HCEC 1CT (cell line): ENCODE measurements around the gene COPS7A.
A peak's percentile ranks its signal among the peaks of the same experiment; 100 is the strongest.

Experiments
- DNase-seq: peaks from one replicate; pipeline ENCODE4 v3.0.0-alpha.2; 2017

COPS7A gene

DNA sequence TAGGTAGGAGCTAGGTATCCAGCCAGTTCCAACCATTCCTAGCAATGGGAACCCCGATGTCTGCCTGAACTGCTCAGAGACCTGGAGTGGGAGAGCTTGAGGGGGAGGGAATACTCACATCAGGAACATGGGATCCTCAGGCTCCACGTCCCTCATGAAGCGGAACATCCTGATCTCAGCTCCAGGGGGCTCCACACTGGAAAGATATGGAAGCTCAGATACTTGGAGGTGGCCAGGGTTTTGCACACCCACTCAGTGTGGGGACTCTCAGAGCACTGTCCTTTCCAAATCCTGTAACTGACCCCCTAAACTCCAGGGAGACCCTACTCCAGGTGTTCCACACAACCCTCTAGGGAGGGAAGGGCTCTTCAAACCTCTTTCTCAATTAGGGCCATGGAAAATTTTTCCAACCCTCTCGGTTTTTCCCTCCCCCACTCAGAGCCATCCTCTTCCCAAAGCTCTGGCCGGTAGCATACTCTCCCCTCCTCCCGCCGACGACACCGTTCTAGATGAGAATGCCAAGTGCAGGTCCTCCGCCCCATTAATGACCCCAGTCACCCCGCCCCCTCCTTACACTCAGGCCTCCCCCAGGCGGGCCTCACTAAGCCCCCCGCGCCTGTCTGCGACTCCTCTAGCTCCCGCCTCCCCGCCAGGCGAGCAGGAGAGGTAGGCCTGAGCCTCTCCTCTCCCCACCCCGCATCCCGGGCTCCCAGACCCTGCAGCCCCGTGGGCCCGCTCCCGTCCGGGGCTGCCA is 28.5 kb downstream of the COPS7A start:
- DNase-seq, result peak; percentile 61

DNA sequence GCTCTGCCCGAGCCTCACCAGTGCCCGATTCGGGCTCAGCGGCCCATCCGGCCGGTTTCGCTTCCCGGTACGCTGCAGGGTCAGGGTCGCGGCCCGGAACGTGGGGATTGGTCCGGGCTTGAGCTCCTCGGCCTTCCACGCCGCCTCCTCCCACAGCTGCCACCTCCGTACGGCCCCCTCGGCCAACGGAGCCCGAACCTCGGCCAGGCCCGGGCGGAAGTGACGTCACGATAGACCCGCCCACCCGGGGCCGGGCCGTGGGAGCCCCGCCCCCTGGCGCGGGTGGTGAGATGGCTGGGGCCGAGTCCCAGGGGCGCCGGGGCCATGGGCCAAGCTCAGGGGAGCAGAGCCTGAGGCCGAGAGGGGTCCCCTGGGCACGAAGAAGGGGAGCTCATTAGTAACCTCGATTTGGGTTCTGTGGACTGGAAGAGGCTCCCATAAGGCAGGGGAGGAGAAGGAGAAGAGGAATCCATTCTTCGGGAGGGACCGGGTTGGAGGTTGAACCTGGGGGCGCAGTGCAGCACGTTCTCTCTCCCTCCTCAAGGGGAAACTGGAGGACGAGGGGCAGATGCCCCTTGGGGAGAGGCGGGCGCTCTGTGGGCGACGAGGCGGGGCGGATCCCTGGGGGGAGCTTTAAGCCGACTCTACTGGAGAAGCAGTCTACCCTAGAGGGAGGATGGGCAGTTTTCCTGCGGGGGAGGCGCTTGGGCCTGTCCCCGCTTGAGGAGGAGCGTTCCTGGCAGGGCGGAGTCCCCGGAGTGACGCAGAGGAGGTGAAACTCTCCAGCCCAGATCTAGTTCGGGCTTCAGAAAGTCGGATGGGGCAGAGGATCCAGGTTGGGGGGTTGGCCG is 29.3 kb downstream of the COPS7A start, which contains the start of gene MLF2:
MLF2 (minus strand) TSS at position 221 of the 851 bp plus-strand sequence. CDS start 807 bp downstream, outside the sequence.
- peak; percentile 98 for DNase-seq

DNA sequence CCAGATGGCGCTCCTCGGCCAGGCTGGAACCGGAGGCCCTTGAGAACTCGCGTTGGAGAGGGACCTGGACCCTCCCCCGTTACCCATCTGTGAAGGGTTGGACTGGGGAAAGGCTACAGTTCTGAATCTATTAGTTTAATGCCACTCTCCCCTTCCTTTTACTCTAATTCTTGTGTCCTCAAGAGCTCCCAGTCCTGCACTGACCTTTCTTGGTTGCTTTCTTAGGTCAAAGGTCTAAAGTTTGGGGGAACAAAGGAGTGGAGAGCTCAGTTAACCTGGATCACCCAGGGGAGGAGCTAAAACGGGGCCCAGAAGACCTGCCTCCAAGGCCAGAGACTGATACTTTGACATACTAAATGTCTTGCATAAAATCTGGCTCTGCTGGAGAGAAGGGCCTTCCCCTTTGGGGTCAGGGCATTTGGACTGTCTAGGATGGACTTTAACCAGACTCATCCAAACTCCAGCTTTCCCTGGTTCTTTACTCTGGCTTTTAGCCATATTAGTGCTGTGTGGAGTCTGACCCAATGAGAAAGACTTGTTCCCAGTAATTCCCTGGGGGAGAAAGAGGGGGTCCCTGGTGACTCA is 30.0 kb downstream of the COPS7A start:
- no peak for DNase-seq

DNA sequence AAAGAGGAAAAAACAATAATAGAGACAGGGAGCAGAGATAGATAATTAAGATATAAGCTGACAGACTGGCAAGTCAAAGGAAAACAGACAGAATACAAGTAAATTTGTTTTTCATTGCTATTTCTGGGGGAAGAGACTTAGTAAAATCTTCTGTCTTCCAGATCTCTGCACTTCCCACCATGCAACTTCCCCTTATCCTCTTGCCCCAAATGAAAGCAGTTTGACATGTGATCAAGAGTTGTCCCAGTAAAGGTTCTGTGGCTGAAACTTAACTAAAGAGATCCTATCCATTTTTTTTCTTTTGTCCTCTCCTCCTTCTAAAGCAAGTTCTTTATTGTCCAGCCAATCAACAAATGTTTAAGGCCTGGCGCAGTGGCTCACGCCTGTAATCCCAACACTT is 30.6 kb downstream of the COPS7A start:
- no peak for DNase-seq

DNA sequence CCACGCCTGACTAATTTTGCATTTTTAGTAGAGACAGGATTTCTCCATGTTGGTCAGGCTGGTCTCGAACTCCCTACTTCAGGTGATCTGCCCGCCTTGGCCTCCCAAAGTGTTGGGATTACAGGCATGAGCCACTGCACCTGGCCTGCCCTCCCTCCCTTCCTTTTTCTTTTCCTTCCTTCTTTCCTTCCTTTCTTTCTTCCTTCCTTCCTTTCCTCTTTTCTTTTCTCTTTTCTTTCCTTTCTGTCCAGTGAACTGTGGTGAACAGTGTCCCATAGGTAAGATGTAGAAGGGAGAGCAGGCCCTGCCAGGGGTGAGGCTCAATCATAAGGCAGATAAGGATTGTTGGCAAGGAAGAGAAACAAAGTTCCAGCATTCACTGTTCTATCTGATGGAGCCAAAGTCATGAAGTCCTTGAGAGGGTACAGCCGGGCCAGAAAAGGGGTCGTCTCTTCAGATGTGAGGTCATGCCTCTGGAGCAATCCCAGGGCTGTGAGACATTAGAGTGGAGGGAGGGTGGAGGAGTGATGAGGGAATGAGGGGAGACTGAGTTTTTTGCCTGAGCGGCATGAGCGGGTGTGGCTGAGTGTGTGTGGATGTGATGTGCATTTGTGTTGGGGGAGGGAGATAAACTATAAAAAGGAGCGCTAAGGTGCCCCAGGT is 33.3 kb downstream of the COPS7A start:
- no peak for DNase-seq

DNA sequence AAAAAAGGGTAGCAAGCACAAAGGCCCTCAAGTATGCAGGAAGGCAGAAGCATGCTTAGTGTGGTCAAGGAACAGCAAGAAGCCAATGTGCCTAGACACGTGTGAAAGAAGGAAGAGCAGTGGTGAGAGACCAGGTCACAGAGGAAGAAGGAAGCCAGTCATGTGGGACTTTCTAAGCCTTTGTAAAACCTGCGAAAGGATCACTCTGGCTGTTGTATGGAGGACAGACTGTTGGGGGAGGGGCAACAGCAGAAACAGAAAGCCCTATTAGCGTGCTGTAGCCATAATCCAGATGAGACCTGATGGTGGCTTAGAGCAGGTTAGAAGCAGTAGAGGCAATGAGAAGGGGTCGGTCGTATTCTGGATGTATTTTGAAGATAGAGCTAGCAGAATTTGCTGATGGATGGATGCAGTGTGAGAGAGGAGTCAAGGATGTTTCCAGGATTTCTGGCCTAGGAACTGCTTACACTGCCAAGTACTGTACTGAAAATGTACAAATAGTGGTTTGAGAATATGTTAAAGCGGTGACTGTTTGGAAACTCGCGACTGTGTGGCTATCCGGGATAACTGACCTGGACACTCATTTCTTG is 34.8 kb downstream of the COPS7A start:
- DNase-seq, result no peak

DNA sequence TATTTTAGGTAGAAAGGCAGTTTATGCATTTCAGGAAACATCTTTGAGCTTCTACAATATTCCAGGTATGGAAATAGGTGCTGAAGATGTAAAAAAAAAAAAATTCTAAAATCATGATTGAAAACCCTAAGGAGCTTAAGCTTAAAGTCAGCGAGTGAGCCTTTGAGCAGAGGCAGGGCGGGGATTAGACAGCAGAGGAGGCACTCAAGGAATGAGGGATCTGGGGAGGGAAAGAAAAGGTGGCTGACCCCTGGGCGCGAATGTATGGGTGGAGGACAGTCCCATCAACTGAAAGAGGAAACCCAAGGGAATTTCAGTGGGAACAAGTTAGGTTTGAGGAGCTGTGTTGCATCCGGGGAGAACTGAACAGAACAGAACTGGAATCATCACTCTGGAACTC is 35.9 kb downstream of the COPS7A start:
- no peak for DNase-seq

DNA sequence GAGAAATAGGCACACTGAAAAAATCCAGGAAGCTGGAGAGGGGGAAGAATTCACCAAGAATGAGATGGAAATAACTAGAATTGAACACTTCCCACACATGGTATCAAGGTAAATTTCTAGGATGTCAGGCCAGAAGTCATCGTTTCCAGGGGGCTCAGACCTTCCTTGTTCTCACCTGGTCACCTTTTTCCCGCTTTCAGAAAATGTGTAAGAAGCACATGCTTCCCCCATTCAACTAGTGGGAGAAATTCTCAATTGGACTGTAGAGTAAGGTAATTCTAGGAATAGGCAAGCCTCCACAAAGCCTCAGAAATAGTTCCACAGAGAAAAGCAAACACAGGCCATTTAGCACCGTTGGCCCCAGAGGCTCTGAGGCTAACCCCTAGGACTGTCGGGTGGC is 39.5 kb downstream of the COPS7A start:
- no peak for DNase-seq

DNA sequence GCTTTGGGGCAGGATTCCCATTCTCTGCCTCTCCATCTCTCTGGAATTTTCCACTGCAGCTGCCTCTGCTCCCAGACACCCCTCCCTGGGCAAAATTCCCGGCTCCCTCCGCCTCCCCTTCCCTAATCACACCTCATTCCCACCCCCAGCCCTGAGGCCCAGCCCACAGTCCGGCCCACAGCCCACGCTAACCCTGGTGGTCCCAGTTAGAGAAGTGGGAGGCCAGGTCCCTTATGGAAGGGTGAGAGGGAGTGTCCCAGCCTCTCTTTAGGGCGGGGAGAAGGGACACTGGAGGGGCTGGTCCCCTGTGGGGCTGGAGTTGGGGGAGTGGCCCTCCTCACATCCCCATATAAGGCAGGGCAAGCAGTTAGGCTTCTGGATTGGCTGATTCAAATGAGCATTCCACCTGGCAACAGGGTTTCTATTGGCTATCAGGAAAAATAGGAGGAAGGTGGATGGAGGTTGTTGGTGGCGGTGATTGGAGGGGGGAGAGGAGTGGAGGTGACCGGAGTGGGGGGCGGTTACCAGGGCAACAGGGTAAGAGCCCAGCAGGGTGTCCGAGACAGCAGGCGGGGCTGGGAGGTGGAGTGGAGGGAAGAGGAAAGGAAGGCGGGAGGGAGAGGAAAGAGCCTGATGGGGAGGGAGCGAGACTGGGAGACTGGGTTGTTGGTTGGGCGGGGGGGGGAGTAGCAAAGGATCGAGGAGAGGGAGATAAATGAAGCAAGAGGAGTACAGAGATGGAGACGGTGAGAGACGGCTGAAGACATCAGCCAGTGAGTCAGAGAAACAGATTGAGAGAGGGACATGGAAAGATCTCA is 40.4 kb downstream of the COPS7A start:
- peak; percentile 99 for DNase-seq

DNA sequence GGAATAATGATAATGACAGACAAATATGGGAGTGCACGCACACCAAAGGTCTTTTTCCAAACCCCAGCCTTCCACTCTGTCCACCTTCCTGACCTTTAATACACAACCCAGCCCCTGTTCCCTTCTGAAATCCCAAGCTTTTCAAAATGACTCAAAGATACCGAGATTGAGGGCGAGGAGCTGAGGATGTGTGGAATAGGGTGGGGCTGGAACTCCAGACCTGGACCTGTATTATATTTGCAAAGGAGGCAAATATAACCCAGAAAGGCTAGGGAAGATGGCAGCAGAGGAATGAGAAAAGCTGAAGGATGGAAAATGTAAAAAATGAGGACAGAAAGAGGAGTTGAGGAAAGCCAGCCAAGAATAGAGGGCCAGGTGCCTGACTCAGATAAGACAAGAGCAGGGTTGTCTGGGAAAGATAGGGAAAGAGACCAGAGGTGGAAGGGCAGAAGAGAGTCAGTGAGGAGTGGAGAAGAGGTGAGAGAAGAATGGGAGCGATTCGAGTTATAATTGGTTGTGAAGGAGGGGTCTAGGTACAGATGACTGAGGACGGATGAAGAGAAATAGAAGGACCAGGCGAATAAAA is 41.3 kb downstream of the COPS7A start:
- DNase-seq, result peak; percentile 14

DNA sequence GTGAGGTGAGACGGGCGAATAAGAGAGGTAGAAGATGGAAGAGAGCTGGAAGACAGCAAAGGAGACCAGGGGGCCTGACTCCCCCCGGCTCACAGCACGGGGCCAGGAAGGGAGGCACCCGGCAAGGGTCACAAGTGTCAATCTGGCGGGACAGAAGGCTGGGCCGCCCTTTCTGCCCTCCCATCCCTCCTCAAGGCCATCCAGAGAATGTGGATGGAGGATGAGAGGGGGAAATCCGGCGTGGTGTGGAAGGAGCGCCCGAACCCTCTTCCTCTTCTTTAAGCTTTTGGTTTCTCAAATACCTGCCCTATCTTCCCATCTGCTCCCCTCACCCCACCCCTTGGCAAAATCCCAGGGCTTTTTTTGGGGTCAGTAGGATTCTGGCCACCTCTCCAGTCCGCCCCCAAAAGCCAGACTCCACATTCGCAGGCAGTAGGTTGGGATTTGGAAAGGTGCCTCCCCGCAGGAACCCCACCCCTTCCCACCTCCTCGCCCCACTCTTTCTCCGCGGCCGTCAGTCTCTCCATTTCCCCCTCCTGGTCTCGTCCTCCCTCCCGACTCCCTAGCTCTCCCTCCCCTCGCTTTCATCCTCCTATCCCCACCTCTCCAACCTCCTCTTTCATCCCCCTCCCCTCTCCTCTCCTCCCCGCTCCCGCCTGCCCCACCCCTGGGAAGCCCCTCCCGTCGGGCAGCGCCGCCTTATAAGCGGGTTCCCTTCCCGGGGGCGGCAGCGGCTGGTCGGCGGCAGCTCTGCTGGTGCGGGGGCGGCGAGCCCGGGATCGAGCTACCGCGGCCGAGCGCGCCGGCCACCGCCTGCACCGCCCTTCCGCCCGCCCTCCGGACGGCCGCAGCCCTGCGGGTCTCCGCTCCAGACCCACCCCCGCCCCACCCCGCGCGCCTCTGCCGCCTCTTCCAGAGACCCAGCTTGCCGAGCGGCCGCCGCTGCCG is 42.1 kb downstream of the COPS7A start, which contains the start of gene PTMS:
PTMS (plus strand) TSS at position 730 of the 948 bp plus-strand sequence. CDS start 343 bp downstream, outside the sequence.
- peak; percentile 89 for DNase-seq

DNA sequence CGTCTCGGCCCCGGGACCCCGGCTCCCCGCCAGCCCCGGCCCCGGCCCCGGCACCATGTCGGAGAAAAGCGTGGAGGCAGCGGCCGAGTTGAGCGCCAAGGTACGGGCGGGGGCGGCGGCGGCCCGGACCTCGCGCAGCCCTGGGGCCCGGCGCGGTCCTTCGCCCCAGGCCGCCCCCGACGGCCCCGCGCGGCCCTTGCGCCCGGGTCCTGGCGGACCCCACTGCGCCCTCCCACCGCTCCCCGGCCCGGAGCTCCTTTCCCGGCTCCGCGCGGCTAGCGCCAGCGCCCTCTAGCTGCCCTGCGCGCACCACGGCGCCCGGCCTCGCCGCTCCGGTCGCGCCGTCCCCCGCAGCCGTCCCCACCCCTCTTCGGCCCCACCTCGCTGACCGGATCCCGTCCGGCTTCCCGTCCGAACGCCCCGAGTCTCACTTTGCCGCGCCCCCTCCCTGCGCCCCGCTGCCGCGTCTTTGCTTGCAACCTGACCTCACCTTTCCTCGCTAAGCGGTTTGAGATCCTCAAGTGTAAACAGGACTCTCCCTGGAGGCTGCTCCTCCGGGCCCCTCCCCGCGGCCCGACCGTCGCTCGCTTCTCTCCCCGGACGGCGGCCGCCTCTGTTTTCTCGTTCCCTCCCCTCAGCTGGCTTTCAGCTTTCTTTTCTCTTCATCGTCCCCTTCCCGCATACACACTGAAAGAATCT is 43.0 kb downstream of the COPS7A start:
- peak; percentile 68 for DNase-seq

DNA sequence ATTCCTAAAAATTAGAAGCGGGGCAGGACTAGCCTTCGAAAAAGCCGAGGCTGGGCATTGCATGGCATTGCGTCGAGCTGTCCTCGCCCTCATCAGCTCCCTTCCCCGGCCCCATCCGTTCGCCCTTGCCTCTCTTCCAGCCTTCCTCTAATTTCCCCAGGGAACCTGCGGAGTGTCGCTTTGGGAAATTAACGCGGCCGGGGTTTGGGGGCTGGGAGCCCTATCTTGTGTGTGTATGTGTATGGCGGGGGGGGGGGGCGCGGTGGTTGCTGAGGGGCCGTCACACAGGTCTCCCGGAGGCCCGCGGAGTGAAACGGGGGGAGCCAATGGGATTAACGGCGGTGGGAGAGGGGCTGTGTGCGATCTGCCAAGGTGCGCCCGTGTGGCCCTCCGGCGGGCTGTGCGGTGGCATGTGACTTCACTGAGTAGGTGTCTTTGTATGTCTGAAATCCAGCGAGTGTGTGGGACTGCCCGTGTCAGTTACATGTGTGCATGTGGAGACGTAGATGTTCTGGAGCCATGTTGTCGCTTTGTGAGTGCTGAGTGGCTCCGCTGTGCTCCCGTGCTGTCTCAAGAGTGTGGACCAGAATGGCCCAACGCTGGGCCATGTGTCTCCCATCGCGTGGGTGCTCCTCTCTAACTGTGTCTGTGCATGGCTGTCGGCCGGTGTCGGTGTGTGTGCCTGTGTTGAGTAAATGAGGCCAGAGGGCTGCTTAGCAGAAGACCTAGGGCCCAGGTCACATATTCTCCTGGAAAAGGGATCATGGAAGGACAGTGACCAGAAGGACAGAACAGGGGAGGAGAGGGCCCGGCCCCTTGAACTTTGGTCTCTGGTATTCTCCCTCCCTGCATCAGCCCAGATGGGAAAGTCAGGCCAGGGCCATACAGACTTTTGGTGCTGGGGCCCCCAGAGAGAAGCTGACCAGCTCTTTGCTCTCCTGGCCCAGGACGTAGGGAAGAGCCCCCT is 43.8 kb downstream of the COPS7A start:
- DNase-seq, result no peak

DNA sequence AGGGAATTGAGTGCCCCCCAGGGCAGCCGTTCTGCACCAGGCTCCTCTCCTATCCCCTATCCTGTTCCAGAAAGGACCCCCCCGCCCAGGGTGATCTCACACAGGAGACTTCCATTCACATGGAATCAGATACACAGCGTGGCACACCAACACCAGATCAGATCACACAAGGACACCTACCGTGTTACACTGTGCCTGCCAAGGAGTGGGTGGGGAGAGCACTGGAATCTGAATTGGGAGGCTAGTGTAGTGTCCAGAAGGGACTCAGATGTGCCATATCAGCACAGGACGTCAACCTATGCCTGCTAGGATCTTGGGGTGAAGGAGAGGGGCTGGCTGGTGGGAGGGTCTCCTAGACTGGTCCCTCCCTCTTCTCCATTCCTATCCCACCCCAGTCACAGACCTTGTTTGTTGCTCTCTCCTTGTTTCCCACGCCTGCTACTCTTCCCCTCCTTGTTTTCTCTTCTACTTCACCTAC is 44.6 kb downstream of the COPS7A start:
- DNase-seq, result no peak

DNA sequence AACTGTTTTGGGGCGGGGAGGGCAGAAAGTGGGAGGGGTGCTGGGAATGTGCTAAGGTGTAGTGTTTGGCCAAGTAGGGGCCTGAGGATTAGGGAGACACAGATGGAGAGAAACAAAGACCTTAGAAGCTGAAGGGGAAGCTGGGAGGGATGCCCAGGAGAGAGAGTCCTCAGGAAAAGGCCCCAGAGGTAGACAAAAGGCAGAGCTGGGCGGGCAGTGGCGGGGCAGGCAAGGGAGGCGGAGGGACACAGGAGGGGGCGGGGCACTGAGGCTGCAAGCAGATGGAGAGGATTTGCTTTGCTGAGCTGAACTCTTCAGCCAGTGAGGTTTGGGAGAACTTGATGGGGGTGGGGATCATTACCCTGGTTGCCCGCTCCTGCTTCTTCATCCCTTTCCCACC is 45.1 kb downstream of the COPS7A start:
- no peak for DNase-seq

DNA sequence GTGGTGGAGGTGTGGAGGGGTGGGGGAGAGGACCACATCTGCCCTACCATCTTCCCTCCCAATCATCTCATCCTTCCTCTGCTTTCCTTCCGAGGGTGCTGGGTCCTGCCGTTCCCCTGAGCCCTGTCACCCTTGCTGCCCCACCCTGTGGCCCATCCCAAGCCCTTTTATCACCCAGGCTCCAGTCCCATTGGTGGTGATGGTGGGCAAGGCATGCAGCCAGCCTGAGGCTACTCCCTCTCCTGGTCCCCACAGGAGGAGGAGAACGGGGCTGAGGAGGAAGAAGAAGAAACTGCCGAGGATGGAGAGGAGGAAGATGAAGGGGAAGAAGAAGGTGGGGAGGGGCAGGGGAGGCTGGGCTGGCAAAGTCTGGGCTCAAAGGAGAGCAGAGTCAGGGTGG is 45.8 kb downstream of the COPS7A start:
- DNase-seq, result no peak

DNA sequence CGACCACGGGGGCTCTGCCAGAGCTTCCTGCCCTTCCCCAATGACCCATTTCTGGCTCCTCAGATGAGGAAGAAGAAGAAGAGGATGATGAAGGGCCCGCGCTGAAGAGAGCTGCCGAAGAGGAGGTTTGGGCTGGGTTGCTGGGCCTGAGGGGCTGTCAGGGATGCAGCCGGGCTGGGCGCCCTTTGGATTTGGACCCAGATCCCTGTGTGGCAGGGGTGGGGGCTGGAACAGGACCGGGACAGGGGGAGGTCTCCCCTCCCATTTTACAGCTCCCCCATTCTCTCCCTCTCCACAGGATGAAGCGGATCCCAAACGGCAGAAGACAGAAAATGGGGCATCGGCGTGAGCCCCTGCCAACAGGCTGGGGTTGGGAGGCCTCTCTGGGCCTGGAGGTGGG is 46.2 kb downstream of the COPS7A start:
- DNase-seq, result no peak

DNA sequence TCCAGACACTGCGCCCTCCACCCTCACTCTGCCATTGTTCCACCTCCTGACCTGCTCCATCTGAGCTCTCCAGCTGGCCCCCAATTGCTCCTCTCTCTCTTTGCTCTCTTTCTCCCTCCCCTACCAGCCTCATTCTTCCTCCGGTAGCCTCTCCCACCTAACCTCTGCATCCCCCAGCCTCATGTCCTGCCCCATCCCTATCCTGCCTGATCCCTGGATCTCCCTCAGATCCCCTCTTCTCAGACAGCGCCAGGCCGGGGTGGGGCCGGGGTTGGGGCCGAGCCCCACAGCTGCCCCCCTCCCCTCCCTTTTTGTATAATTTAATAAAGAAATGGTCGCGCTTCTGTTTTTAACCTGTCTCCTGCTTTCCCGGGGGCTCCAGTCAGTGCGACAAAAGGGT is 46.8 kb downstream of the COPS7A start:
- DNase-seq, result no peak
